ENCODE data around the gene GIPR. TPM values are rescaled to one million over a fixed set of nuclear protein-coding genes. Genes with fewer than 3 reads are reported as not detected.

The GIPR gene
- total and polyA plus RNA-seq, 2 experiments from 2014 or later = 0.42 to 1.2 TPM

- TF ChIP-seq ZNF462 (CRISPR knock-in tag; IDR thresholded peaks at IDR 0.05) (no peak), JUNB (IDR thresholded peaks at IDR 0.05; ENCODE audit: unreplicated experiment) (no peak)
These were observed 46.6 kb upstream of the GIPR start (continued) for GRCh38 chr19:45621389-45621788.

GRCh38 chr19:45621976-45622503 lies 46.0 kb upstream of the GIPR start:
- Mint-ChIP-seq H3K27ac (no peak overlapping the region), H3K27me3 (ENCODE audit: insufficient read depth, low read depth, poor library complexity) (peaks cover 11% of the 10 kb centered on the region), H3K36me3 (ENCODE audit: low read depth) (peaks cover 15% of the 10 kb centered on the region), H3K4me3 (no peak overlapping the region), H3K9me3 (no peaks in the 10 kb centered on the region), H3K4me1 (peaks cover 3% of the 10 kb centered on the region; the same call in 2 of the 3 replicates)
- H3K27me3 ChIP-seq (ENCODE audit: insufficient read depth) = no peaks in the 10 kb centered on the region
- peaks cover 8% of the 10 kb centered on the region; the same call in 1 of the 2 replicates for H3K4me1 ChIP-seq (ENCODE audit: insufficient read depth)
- DNase-seq (ENCODE audit: low spot score) = no peak
- ATAC-seq = no peak
- H3F3A ChIP-seq (replicated peaks; ENCODE audit: low read depth) = 0 out of 2 replicates have a peak, but pooled peaks cover 2% of the 10 kb centered on the region
- no peak overlapping the region for H3K27ac ChIP-seq (ENCODE audit: low read depth)
- H3K36me3 ChIP-seq (ENCODE audit: insufficient read depth) = no peaks in the 10 kb centered on the region
- no peaks in the 10 kb centered on the region for H3K9me2 ChIP-seq (ENCODE audit: insufficient read depth)
- H3K4me2 ChIP-seq = no peak overlapping the region
- no peaks in the 10 kb centered on the region for H3K79me2 ChIP-seq (replicated peaks; ENCODE audit: insufficient read depth)
- H2AFZ ChIP-seq = no peak overlapping the region
- H3K4me3 ChIP-seq = no peak overlapping the region
- no peaks in the 10 kb centered on the region for H4K20me1 ChIP-seq (replicated peaks; ENCODE audit: insufficient read depth)
- no peak for TF ChIP-seq ZNF114 (CRISPR knock-in tag; IDR thresholded peaks at IDR 0.05)
- TF ChIP-seq EZH2 (IDR thresholded peaks at IDR 0.05; ENCODE audit: low read depth, unreplicated experiment) = no peak
- TF ChIP-seq CREB1 (CRISPR knock-in tag; IDR thresholded peaks at IDR 0.05; ENCODE audit: low read depth) = no peak
- no peak for TF ChIP-seq ETS1 (IDR thresholded peaks at IDR 0.05)
- TF ChIP-seq STAT1 (IDR thresholded peaks at IDR 0.05; ENCODE audit: unreplicated experiment) = no peak
- no peak for TF ChIP-seq ZNF331 (CRISPR knock-in tag; IDR thresholded peaks at IDR 0.05; ENCODE audit: low read depth)
- no peak for TF ChIP-seq REST (IDR thresholded peaks at IDR 0.05; ENCODE audit: unreplicated experiment)
- no peak for TF ChIP-seq JUNB (IDR thresholded peaks at IDR 0.05; ENCODE audit: unreplicated experiment)
- no peak for TF ChIP-seq NANOG (IDR thresholded peaks at IDR 0.05; ENCODE audit: borderline replicate concordance)
- TF ChIP-seq POLR2AphosphoS5 (IDR thresholded peaks at IDR 0.05; ENCODE audit: low read depth) = no peak

Data from GM23338 (cell line).